NCI-H2227 (cell line): ENCODE measurements around the gene YY1.

ENCODE experiments used
- DNase-seq: peaks from one replicate; lab custom pipeline; 2025; ENCODE audit not compliant: unreplicated experiment; lab: John Stamatoyannopoulos, UW

The YY1 gene

DNA sequence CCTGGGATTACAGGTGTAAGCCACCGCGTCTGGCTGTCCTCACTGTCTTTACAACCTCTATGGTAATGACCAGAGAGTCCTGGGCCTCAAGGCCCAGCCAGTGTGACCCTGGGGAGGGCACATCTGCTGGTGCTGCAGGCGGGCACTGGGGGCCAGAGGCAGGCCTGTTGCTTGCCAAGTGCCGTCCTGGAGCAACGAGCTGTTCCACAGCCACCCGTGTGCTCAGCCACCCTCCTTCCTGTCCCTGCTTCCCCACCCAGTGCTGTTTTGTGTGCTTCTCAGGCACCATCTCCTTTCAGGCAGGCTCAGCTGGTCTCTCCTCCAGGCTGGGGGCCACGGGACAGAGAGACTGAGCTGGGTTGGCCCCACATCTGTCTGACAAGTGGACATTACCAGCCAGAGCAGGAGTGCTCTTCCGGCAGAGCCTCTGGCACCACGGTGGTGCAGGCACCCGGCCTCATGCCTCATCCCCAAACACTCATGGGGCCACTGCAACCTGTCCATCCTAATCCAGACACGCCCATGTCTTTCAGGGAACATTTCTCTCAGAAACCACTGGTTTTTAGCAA lies 93.2 kb downstream of the YY1 start:
- DNase-seq, result no peak
